Measurements from ENCODE around the gene VSIG1. TPM values are rescaled to one million over a fixed set of nuclear protein-coding genes. Genes with fewer than 3 reads are reported as not detected.

VSIG1 gene
- total RNA-seq, 2 donors from 2014 or later: 0.54 to 8.2 TPM

GRCh38 chrX:108091264-108091877 lies 46.5 kb downstream of the VSIG1 start, which contains the start of the genes ATG4A and PSMD10:
ATG4A (plus strand) TSS chrX:108091778; CDS start chrX:108091827, 49 bp downstream.
PSMD10 (minus strand) TSS chrX:108091542; CDS start chrX:108091520, 22 bp downstream.
- ATAC-seq (ENCODE audit: insufficient number of reproducible peaks, low FRiP score, low read depth) (peak; percentile 94), DNase-seq (ENCODE audit: low spot score) (peak; percentile 78)
- Histone ChIP-seq H3K36me3 (no peaks in the 10 kb centered on the region), H3K4me3 (peak within 1 kb of the TSS; percentile 82), H3K4me1 (ENCODE audit: control insufficient read depth in 1 of 2, low read depth in 2 of 2) (peaks cover 0 to 3% of the 10 kb centered on the region in 2 donors), H3K27me3 (replicated peaks; ENCODE audit: insufficient read depth) (no peaks in the 10 kb centered on the region), H3K9me3 (no peaks in the 10 kb centered on the region), H3K27ac (peak within 1 kb of the TSS; percentile 66 to 76)
- TF ChIP-seq, protein P1, sequence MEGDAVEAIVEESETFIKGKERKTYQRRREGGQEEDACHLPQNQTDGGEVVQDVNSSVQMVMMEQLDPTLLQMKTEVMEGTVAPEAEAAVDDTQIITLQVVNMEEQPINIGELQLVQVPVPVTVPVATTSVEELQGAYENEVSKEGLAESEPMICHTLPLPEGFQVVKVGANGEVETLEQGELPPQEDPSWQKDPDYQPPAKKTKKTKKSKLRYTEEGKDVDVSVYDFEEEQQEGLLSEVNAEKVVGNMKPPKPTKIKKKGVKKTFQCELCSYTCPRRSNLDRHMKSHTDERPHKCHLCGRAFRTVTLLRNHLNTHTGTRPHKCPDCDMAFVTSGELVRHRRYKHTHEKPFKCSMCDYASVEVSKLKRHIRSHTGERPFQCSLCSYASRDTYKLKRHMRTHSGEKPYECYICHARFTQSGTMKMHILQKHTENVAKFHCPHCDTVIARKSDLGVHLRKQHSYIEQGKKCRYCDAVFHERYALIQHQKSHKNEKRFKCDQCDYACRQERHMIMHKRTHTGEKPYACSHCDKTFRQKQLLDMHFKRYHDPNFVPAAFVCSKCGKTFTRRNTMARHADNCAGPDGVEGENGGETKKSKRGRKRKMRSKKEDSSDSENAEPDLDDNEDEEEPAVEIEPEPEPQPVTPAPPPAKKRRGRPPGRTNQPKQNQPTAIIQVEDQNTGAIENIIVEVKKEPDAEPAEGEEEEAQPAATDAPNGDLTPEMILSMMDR (IDR thresholded peaks at IDR 0.05): no peak

DNA sequence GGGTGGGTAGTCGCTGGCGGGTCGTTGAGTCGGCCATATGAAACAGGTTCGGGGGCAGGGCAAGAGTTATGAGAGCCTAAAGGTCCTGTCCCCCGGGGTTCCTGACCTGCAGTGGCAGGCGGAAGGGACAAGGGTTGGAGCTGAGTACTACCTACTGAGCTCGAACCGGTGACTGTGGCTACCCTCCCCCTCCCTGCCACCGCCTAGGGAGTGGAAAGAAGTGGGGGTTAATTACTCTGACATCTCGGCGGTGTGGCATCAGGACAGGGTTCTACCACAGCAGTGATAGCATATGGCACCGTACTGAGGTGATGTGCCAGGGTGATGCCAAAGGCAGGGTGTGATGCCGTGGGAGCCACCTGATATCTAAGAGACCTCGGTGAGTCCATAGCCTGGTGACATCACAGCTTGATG lies 47.0 kb downstream of the VSIG1 start:
- Histone ChIP-seq H3K9me3 (no peaks in the 10 kb centered on the region), H3K4me1 (ENCODE audit: control insufficient read depth in 1 of 2, low read depth in 2 of 2) (peaks cover 0 to 3% of the 10 kb centered on the region in 2 donors), H3K27me3 (replicated peaks; ENCODE audit: insufficient read depth) (no peaks in the 10 kb centered on the region), H3K36me3 (no peaks in the 10 kb centered on the region), H3K27ac (peak overlapping the region in 1 of 2 donors; percentile 76), H3K4me3 (peak overlapping the region; percentile 82)
- TF ChIP-seq, protein P1 (IDR thresholded peaks at IDR 0.05): no peak
- ATAC-seq (ENCODE audit: insufficient number of reproducible peaks, low FRiP score, low read depth) (peak; percentile 30), DNase-seq (ENCODE audit: low spot score) (no peak)

DNA sequence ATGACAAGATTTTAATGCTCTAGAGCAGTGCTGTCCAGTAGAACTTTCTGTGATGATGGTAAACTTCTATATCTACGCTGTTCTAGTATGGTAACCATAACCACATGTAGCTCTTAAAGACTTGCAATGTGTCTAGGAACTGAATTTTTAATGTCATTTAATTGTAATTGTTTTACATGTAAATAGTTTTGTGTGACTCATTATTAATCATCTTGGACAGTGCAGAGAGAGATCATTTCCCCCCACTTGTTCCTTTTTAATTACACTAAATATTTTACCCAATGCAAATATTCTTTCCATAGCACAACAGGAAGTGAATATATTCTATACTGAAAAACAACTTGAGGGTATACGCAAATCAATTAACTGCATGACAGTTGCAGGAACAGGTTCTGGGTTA lies 52.5 kb downstream of the VSIG1 start:
- ATAC-seq (ENCODE audit: insufficient number of reproducible peaks, low FRiP score, low read depth): no peak
- TF ChIP-seq, protein P1 (IDR thresholded peaks at IDR 0.05): no peak
- Histone ChIP-seq H3K9me3 (no peaks in the 10 kb centered on the region), H3K27ac (no peak overlapping the region), H3K36me3 (no peaks in the 10 kb centered on the region), H3K4me3 (no peak overlapping the region), H3K4me1 (ENCODE audit: control insufficient read depth in 1 of 2, low read depth in 2 of 2) (no peaks in the 10 kb centered on the region), H3K27me3 (replicated peaks; ENCODE audit: insufficient read depth) (no peaks in the 10 kb centered on the region)
- DNase-seq (ENCODE audit: low spot score): no peak

GRCh38 chrX:108105473-108105872 lies 60.6 kb downstream of the VSIG1 start:
- no peak for ATAC-seq (ENCODE audit: insufficient number of reproducible peaks, low FRiP score, low read depth)

DNA sequence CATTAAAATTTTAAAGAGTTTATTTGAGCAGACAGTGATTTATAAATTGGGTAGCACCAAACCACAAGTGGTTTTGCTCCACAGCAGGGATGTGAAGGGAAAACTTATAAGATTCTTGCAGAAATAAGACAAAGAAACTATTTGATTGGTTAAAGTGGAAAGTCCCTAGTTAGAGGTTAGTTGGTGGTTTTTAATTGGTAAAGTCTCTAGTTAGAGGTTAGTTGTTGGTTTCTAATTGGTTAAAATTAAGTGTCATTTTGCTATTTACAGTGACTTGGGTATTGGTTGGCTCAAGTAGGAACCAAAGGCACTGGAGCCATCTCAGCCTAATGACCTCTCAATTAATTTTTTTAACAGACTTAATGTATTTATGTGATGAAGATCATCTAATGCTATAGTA lies 69.7 kb downstream of the VSIG1 start:
- Histone ChIP-seq H3K36me3 (no peaks in the 10 kb centered on the region), H3K27me3 (replicated peaks; ENCODE audit: insufficient read depth) (no peaks in the 10 kb centered on the region), H3K27ac (no peak overlapping the region), H3K4me3 (no peak overlapping the region), H3K4me1 (ENCODE audit: control insufficient read depth in 1 of 2, low read depth in 2 of 2) (no peaks in the 10 kb centered on the region), H3K9me3 (no peaks in the 10 kb centered on the region)
- no peak for ATAC-seq (ENCODE audit: insufficient number of reproducible peaks, low FRiP score, low read depth)
- TF ChIP-seq, protein P1 (IDR thresholded peaks at IDR 0.05): no peak
- no peak for DNase-seq (ENCODE audit: low spot score)

More at GRCh38 chrX:108105473-108105872, 60.6 kb downstream of the VSIG1 start:
- Histone ChIP-seq H3K4me1 (ENCODE audit: control insufficient read depth in 1 of 2, low read depth in 2 of 2) (no peaks in the 10 kb centered on the region), H3K27ac (no peak overlapping the region), H3K4me3 (no peak overlapping the region), H3K36me3 (no peaks in the 10 kb centered on the region), H3K27me3 (replicated peaks; ENCODE audit: insufficient read depth) (no peaks in the 10 kb centered on the region), H3K9me3 (no peaks in the 10 kb centered on the region)
- DNase-seq (ENCODE audit: low spot score): no peak
- TF ChIP-seq, protein P1 (IDR thresholded peaks at IDR 0.05): no peak
